Calu3 (cell line): Measurements from ENCODE around the gene GSC2. TPM values are rescaled to one million over a fixed set of nuclear protein-coding genes. Genes with fewer than 3 reads are reported as not detected.

Experiments used
- Bru-seq: library from RNA; stranded (reverse); fragments of 400-500 nt; gene quantifications from one replicate; lab custom pipeline; 2021; lab: Mats Ljungman, UMichigan
- BruChase-seq, 2 experiments: library from RNA; stranded (reverse); fragments of 400-500 nt; gene quantifications; one replicate each; lab custom pipeline; 2021; lab: Mats Ljungman, UMichigan
- BruUV-seq: library from RNA; stranded (reverse); fragments of 400-500 nt; replicated peaks from 2 replicates; lab custom pipeline; 2021; lab: Mats Ljungman, UMichigan
- CTCF ChIA-PET: fragments of 300-600 bp; sonication (Branson Sonifier 250); formaldehyde crosslinking; loops from one replicate; lab custom pipeline; 2022; ENCODE audit warnings: antibody characterized with exemption; lab: Charles Lee
- DNase-seq: peaks from one replicate; pipeline ENCODE4 v3.0.0; 2022
- H3K27ac Mint-ChIP-seq: one replicate; pipeline ENCODE4 v1.8.0; 2022; ENCODE audit warnings: mixed read lengths; ENCODE audit not compliant: unreplicated experiment
- H3K27me3 Mint-ChIP-seq: one replicate; pipeline ENCODE4 v1.8.0; 2022; ENCODE audit warnings: mixed read lengths; ENCODE audit not compliant: unreplicated experiment
- H3K36me3 Mint-ChIP-seq: one replicate; pipeline ENCODE4 v1.8.0; 2022; ENCODE audit warnings: mild to moderate bottlenecking, moderate library complexity, mixed read lengths; ENCODE audit not compliant: insufficient read depth, unreplicated experiment
- H3K4me1 Mint-ChIP-seq: one replicate; pipeline ENCODE4 v1.8.0; 2022; ENCODE audit warnings: mild to moderate bottlenecking, low read depth, mixed read lengths; ENCODE audit not compliant: unreplicated experiment
- H3K4me3 Mint-ChIP-seq: one replicate; pipeline ENCODE4 v1.8.0; 2022; ENCODE audit warnings: mild to moderate bottlenecking, low read depth, moderate library complexity, mixed read lengths; ENCODE audit not compliant: unreplicated experiment
- H3K9me3 Mint-ChIP-seq: one replicate; pipeline ENCODE4 v1.8.0; 2022; ENCODE audit warnings: low read depth, mixed read lengths; ENCODE audit not compliant: unreplicated experiment
- intact Hi-C: fragments of 100-400 bp; cut with micrococcal nuclease; formaldehyde crosslinking; loops from one replicate; pipeline ENCODE4 v1.10.0; 2022; ENCODE audit not compliant: unreplicated experiment
- long read RNA-seq: library from polyadenylated mRNA; stranded (forward); transcript quantifications from one replicate; pipeline ENCODE4 v2.0.0, GENCODE V29; 2022
- total RNA-seq: library from RNA; stranded (reverse); gene quantifications from 2 replicates; pipeline ENCODE4 v1.2.3, GENCODE V29; 2022
- TF ChIP-seq, protein P1 (sequence below): fragments of 200-600 bp; IDR thresholded peaks from one replicate; pipeline ENCODE4 v1.8.0; 2022; ENCODE audit warnings: antibody characterized with exemption; ENCODE audit not compliant: unreplicated experiment

GSC2 gene, protein sequence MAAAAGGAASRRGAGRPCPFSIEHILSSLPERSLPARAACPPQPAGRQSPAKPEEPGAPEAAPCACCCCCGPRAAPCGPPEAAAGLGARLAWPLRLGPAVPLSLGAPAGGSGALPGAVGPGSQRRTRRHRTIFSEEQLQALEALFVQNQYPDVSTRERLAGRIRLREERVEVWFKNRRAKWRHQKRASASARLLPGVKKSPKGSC
- not detected in 2 replicates for total RNA-seq
- Bru-seq, nascent RNA: not detected
- BruChase-seq, experiment 1, labeled RNA remaining after a 6-hour chase: not detected
- BruChase-seq, experiment 2, labeled RNA remaining after a 2-hour chase: not detected
- long read RNA-seq: 0 reads

DNA sequence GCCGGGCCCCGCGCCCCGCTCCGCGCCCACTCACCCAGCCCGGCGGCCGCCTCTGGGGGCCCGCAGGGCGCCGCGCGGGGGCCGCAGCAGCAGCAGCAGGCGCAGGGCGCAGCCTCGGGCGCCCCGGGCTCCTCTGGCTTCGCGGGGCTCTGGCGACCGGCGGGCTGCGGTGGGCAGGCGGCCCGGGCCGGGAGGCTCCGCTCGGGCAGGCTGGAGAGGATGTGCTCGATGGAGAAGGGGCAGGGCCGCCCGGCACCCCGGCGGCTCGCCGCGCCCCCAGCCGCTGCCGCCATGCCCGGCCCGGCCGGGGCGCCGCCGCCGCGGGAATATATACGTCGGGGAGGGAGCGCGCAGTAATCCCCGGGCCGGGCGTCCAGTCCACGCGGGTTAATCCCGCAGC, at the start of gene GSC2:
GSC2 (minus strand) TSS at position 302 of the 400 bp plus-strand sequence; CDS start at position 293, 9 bp downstream.
- Mint-ChIP-seq H3K4me1 (no peaks in the 10 kb centered on the region), H3K27ac (no peak within 1 kb of the TSS), H3K4me3 (no peak within 1 kb of the TSS), H3K27me3 (peaks cover 69% of the 10 kb centered on the region), H3K36me3 (no peaks in the 10 kb centered on the region), H3K9me3 (no peaks in the 10 kb centered on the region)
- intact Hi-C loops: no loop called here
- no peak for DNase-seq
- CTCF ChIA-PET: no interaction called here
- TF ChIP-seq, protein P1, sequence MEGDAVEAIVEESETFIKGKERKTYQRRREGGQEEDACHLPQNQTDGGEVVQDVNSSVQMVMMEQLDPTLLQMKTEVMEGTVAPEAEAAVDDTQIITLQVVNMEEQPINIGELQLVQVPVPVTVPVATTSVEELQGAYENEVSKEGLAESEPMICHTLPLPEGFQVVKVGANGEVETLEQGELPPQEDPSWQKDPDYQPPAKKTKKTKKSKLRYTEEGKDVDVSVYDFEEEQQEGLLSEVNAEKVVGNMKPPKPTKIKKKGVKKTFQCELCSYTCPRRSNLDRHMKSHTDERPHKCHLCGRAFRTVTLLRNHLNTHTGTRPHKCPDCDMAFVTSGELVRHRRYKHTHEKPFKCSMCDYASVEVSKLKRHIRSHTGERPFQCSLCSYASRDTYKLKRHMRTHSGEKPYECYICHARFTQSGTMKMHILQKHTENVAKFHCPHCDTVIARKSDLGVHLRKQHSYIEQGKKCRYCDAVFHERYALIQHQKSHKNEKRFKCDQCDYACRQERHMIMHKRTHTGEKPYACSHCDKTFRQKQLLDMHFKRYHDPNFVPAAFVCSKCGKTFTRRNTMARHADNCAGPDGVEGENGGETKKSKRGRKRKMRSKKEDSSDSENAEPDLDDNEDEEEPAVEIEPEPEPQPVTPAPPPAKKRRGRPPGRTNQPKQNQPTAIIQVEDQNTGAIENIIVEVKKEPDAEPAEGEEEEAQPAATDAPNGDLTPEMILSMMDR: no peak
- BruUV-seq: no TSS peak

DNA sequence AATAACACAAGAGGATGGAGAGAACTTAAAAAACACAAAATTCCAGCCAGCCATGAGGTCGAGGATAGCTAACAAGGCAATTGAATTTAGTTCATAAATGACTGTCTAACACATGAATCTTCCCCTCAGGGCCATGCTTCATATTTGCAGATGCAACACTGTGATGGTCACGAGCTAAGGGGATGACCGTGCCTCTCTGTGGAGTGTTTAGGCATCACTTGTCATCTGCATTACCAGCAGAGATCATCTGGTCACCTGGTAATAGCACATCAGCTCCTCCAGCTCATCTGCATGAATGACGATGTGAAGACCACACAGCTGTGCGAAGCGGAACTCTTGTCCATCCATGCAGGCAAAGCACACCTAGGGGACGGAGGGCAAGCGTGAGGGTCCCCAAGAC, 49.4 kb upstream of the GSC2 start:
- Mint-ChIP-seq H3K4me1 (no peaks in the 10 kb centered on the region), H3K9me3 (no peaks in the 10 kb centered on the region), H3K27me3 (peaks cover 44% of the 10 kb centered on the region), H3K36me3 (no peaks in the 10 kb centered on the region), H3K4me3 (no peak overlapping the region), H3K27ac (no peak overlapping the region)
- DNase-seq: no peak
- CTCF ChIA-PET: interaction anchor here (0.6 kb wide), 1 partner anchor 1219 kb away, joined by 6 read pairs; no protein-coding TSS in a partner anchor
- intact Hi-C loops: no loop called here
- TF ChIP-seq, protein P1: no peak
- BruUV-seq: no TSS peak

DNA sequence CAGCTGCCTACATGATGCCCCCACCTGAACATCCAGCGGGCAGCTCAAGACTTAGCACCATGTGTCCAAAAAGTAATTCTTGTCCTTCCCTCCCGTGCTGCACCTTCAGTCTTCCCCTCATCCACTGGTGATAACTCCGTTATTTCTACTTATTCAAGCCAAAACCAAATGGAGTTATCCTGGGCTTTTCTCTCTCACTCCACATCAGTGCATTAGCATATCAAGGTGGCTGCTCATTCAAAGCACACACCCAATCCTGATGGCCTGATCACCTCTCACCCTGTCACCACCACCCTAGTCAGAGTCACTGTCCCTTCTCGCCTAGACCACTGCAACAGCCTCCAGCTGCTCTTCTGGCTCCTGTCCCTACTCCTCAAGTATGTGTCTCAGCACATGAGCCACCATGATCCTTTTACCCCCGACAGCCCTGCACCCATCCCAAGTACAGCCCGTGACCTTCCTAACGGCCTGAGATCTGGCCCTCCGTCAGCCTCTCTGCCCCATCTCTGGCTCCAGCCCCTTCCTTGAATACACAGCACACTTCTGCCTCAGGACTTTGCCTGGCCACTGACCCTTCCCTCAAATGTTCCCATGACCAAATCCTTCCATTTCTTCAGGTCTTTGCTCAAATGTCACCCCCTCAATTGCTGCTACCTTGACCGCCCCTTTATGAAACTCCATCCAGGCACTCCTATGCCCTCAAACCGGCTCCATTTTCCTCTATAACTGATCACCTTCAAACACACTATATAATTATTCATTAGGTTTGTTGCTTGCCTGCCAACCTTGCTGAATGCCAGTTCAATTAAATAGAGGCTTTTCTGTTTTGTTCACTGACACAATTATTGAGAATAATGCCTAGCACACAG, 48.1 kb upstream of the GSC2 start:
- peaks cover 31% of the 10 kb centered on the region for H3K27me3 Mint-ChIP-seq
- H3K4me1 Mint-ChIP-seq: no peaks in the 10 kb centered on the region
- H3K27ac Mint-ChIP-seq: no peak overlapping the region
- no peak overlapping the region for H3K4me3 Mint-ChIP-seq
- BruUV-seq: no TSS peak
- TF ChIP-seq, protein P1: no peak
- no peak for DNase-seq
- H3K36me3 Mint-ChIP-seq: no peaks in the 10 kb centered on the region
- CTCF ChIA-PET: interaction anchor here (0.6 kb wide), 1 partner anchor 532 kb away, joined by 6 read pairs; no protein-coding TSS in a partner anchor
- intact Hi-C loops: no loop called here
- H3K9me3 Mint-ChIP-seq: no peaks in the 10 kb centered on the region

DNA sequence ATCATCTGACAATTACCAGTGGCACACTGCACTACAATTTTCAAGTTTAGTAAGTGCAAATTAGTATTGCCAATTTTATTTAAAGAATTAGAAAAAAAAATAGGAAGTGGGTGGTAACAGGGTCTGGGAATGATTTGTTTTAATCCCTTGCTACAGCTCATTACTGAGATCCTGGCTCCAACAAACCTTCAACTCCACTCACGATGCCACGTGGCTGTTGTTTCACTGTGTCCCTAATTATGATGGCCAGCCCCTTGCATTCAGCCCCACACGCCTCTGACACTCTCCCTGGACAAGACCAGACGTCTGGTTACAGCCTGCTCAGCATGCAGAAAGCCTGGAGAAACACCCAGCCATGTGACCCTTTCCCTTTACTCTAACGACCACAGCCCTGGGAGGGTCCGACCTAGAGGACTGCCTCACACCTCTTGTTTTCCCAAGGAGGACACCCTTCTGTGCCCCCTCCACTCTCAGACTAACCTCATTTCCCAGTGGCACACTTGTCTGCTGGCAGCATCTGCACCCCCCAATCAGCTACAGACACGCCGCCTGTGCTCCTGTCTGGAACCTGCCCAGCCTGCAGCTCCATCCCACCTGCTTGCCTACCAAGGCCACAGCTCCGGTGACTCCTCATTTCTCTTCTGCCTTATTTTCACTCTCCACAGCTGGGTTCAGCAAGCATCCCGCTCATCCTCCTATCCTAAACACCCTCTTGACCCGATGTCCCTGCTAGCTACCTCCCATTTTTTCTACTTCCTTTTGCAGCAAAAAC, 46.9 kb upstream of the GSC2 start:
- no peak for DNase-seq
- BruUV-seq: no TSS peak
- Mint-ChIP-seq H3K9me3 (no peaks in the 10 kb centered on the region), H3K4me3 (no peak overlapping the region), H3K4me1 (no peaks in the 10 kb centered on the region), H3K27ac (no peak overlapping the region), H3K27me3 (peaks cover 26% of the 10 kb centered on the region), H3K36me3 (peaks cover 8% of the 10 kb centered on the region)
- intact Hi-C loops: no loop called here
- CTCF ChIA-PET: interaction anchor here (0.6 to 1.0 kb wide), 2 partner anchors 10 to 17 kb away, joined by 3 to 4 read pairs; no protein-coding TSS in a partner anchor
- TF ChIP-seq, protein P1: no peak
